HL-60/S4 treated with phorbol 12-myristate 13-acetate at 8.2 ng/mL for 4 days and 3 days (cell line): Measurements from ENCODE around the gene SLC45A2.
"Not testable (repeated sequence)": the region's sequence is repeated elsewhere in the genome, so short reads cannot be mapped to it uniquely, and the experiment has no call there.

Source experiments
- in situ Hi-C: fragments of 300-500 bp; cut with MboI; formaldehyde crosslinking; loops from 2 replicates; pipeline ENCODE4 v1.15.0; 2022; ENCODE audit warnings: low sequenced_read_pairs

The SLC45A2 gene

GRCh38 chr5:33969572-33970452, 14.7 kb downstream of the SLC45A2 start:
- in situ Hi-C loops = no loop called here

- in situ Hi-C loops = no loop called here
These were observed 16.1 kb downstream of the SLC45A2 start for GRCh38 chr5:33968211-33969005.

- in situ Hi-C loops = no loop called here
These were observed 17.7 kb downstream of the SLC45A2 start for GRCh38 chr5:33966805-33967204.

- in situ Hi-C loops = no loop called here
These were observed 20.3 kb downstream of the SLC45A2 start for GRCh38 chr5:33964132-33964700.

- in situ Hi-C loops = no loop called here
These were observed 26.3 kb downstream of the SLC45A2 start for GRCh38 chr5:33958176-33958575.

DNA sequence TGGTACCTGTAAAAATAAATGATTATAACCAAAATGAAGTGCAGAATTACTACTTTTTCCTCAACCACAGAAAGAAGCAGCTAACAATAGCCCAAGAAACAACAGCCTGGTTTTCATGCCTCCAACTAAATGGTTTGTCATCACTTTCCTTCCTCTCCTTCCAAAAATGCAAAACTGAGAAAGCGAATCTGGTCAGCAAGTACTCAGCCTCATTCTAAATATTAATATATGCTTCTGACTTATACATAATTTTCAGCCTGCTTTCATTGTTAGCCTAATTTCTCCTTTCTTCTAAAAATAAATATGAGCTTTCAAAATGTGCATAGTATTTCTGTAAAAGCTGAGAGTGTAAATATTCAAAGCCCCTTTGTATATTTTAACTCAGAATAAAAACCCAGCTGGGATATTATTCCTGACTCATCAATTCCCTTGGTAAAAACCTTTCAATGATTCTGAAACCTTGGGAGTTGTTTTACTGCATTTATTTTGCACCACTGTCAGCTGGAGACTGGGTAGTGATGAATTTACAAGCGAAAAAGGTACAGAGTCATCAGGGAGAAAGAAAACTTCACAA, 26.8 kb downstream of the SLC45A2 start:
- in situ Hi-C loops = no loop called here

DNA sequence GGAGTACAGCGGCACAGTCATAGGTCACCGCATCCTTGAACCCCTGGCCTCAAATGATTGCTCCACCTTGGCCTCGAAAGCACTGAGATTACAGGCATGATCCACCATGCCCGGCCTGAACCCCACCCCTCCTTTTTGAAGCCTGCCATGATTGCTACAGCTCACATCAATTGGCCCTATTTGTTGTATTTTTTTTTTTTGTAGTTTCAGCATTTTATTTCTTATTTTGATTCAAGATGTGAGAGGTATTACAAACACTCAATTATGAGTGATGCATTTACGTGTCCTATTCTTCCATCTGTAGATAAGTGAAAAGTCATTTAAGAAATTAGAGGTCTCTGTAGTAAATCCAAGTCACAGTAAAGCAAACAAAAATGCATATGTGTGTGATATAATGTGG, 32.3 kb downstream of the SLC45A2 start:
- in situ Hi-C loops = not testable (repeated sequence)

DNA sequence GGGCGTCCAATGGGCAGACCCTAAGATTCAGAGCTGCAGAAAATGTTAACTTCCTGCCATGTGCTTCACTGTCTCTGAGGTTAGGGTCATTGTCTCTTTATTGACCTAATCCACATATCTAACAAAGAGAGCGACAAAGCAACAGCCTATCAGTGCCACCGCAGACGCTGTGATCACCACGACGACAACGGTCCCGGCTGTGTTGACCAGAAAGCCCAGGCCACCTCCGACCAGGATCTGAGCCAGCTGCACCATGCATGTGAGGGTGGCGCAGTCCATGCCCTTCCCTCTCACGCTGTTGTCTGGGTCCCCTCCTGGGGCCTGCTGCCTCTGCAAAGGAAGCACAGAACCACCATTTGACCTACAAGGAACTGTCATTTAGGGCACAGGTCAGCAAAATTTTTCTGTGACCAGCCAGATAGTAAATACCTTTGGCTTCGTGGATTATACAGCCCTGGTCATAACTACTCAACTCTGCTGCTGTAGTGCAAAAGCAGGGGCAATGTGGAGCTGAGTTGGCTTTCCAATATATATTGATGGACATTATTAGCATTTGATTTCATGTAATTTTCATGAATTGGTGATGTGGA, 39.9 kb downstream of the SLC45A2 start:
- in situ Hi-C loops = loop anchor here (25.0 kb wide), 1 partner anchor 507 kb away; the partner anchor contains the start of gene TARS1

- in situ Hi-C loops = loop anchor here (25.0 kb wide), 1 partner anchor 504 kb away; the partner anchor contains the start of gene TARS1
These were observed 43.4 kb downstream of the SLC45A2 start for GRCh38 chr5:33941090-33941489.

GRCh38 chr5:33939556-33940262, 44.8 kb downstream of the SLC45A2 start:
- in situ Hi-C loops = loop anchor here (25.0 kb wide), 1 partner anchor 502 kb away; the partner anchor contains the start of gene TARS1

DNA sequence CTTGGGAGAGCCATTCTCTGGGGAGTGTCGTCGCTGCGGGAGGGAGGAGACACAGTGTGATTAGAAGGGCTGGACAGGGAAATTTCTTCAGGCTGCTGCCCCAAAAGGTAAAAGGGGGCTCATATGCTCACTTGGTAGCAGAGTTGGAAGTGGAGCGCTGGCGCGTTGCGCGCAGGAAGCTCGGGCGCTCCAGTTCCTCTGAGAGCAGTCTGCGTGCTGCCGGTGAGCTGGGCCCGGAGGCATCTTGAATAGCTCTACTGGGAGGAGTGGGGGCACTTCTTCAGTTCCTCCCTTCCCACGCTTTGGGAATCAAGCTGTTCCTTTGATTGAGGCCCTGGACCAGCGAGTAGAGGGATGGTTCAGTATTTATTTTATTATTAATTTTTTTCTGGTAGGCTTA, 45.6 kb downstream of the SLC45A2 start:
- in situ Hi-C loops = loop anchor here (25.0 kb wide), 1 partner anchor 502 kb away; the partner anchor contains the start of gene TARS1

DNA sequence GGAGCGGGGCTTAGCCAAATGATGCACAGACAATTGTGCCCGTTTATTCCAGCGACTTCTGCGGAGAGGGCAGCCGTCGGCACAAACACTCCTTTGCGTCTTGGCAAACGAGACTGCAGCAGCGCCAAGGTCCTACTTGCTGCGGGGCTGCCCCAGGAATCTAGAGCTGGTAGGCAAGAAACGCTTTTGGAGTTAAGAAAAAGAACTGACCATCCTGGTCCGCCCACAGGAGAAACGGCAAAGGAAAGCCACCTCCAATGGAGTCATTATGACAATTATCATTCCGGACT, 46.0 kb downstream of the SLC45A2 start:
- in situ Hi-C loops = loop anchor here (25.0 kb wide), 1 partner anchor 501 kb away; the partner anchor contains the start of gene TARS1

DNA sequence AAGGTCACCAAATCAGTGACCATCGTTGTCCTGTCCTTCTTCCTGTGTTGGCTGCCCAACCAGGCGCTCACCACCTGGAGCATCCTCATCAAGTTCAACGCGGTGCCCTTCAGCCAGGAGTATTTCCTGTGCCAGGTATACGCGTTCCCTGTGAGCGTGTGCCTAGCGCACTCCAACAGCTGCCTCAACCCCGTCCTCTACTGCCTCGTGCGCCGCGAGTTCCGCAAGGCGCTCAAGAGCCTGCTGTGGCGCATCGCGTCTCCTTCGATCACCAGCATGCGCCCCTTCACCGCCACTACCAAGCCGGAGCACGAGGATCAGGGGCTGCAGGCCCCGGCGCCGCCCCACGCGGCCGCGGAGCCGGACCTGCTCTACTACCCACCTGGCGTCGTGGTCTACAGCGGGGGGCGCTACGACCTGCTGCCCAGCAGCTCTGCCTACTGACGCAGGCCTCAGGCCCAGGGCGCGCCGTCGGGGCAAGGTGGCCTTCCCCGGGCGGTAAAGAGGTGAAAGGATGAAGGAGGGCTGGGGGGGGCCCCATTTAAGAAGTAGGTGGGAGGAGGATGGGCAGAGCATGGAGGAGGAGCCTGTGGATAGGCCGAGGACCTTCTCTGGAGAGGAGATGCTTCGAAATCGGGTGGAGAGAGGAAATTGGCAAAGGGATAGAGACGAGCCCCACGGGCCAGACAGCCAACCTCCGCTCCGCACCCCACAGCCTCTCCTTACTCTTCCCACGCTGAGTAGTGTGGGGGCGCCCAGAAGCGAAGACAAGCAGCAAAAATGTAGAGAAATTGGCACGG, 46.6 kb downstream of the SLC45A2 start:
- in situ Hi-C loops = loop anchor here (25.0 kb wide), 1 partner anchor 501 kb away; the partner anchor contains the start of gene TARS1

DNA sequence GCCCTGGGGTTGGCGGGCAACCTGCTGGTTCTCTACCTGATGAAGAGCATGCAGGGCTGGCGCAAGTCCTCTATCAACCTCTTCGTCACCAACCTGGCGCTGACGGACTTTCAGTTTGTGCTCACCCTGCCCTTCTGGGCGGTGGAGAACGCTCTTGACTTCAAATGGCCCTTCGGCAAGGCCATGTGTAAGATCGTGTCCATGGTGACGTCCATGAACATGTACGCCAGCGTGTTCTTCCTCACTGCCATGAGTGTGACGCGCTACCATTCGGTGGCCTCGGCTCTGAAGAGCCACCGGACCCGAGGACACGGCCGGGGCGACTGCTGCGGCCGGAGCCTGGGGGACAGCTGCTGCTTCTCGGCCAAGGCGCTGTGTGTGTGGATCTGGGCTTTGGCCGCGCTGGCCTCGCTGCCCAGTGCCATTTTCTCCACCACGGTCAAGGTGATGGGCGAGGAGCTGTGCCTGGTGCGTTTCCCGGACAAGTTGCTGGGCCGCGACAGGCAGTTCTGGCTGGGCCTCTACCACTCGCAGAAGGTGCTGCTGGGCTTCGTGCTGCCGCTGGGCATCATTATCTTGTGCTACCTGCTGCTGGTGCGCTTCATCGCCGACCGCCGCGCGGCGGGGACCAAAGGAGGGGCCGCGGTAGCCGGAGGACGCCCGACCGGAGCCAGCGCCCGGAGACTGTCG, 47.3 kb downstream of the SLC45A2 start:
- in situ Hi-C loops = loop anchor here (25.0 kb wide), 1 partner anchor 500 kb away; the partner anchor contains the start of gene TARS1

DNA sequence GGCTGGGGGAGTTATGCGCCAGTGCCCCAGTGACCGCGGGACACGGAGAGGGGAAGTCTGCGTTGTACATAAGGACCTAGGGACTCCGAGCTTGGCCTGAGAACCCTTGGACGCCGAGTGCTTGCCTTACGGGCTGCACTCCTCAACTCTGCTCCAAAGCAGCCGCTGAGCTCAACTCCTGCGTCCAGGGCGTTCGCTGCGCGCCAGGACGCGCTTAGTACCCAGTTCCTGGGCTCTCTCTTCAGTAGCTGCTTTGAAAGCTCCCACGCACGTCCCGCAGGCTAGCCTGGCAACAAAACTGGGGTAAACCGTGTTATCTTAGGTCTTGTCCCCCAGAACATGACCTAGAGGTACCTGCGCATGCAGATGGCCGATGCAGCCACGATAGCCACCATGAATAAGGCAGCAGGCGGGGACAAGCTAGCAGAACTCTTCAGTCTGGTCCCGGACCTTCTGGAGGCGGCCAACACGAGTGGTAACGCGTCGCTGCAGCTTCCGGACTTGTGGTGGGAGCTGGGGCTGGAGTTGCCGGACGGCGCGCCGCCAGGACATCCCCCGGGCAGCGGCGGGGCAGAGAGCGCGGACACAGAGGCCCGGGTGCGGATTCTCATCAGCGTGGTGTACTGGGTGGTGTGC, 48.0 kb downstream of the SLC45A2 start, which contains the start of gene RXFP3:
Gene RXFP3, plus strand, starts transcription at position 6 of the 636 bp plus-strand sequence. Its CDS starts 355 bp downstream, at position 361.
- in situ Hi-C loops = loop anchor here (25.0 kb wide), 1 partner anchor 499 kb away; the partner anchor contains the start of gene TARS1

DNA sequence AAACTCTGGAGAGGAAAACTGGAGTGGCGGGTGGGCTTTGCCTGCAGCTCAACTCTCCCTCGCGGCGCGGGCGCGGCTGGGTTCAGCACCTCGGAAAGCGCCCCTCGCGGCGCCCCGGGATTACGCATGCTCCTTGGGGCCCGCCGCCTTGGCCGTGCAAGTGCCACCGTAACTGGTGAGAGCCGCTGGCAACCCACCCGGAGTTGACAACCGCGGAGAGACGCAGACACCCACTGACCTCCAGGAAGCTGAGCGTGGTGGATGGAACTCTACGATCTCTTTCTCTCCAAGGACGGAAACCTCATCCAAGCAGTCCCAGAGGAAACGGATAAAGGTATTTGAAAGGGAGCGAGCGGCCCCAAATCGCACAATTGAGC, 48.5 kb downstream of the SLC45A2 start:
- in situ Hi-C loops = loop anchor here (25.0 kb wide), 1 partner anchor 499 kb away; the partner anchor contains the start of gene TARS1

DNA sequence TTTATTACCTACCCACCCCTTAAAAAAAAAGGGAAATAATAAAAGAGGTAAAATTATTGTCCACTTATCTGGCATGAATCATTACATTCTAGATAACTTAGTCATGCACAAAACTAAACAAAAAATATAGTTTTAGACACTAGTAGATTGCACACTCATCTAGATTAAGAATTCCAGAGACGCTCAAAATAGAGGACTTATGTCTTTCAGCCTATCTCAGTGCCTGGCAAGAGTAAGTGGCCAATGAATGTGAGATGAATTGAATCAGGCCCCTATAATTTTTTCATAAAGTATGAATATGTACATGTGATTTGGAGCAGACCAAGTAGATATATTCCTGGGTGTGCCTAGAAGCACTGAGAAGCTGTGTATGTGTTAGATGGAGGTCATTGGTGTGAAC, 50.3 kb downstream of the SLC45A2 start:
- in situ Hi-C loops = loop anchor here (25.0 kb wide), 1 partner anchor 497 kb away; the partner anchor contains the start of gene TARS1
